NOMO-1 treated with dmso at 0.1 percent for 144 hours (cell line): ENCODE data around the gene TNRC6B.
A peak's percentile ranks its signal among the peaks of the same experiment; 100 is the strongest.
"Not testable (repeated sequence)": the region's sequence is repeated elsewhere in the genome, so short reads cannot be mapped to it uniquely, and the experiment has no call there.

ENCODE experiments used
- DNase-seq: peaks from one replicate; lab custom pipeline; 2025; ENCODE audit not compliant: unreplicated experiment; lab: John Stamatoyannopoulos, UW

TNRC6B gene

GRCh38 chr22:40212121-40212520, 34.4 kb downstream of the TNRC6B start:
- DNase-seq = no peak

DNA sequence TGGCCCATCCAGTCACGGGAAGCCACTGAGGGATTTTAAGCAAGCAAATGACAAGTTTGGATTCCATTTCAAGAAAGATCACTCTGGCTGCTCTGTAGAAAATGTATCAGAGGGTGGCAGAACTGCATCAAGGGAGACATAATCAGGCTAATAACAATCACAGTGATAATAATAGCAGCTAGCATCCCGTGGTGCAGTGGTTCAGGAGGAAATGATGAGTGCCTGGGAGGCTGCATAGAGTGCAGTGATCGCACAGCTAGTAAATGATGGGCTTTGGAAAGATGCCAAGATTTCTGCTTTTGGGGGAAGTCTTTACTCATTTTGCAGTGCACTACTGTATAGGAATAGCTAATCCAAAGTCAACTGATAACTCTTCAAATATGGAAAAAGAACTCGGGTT, 35.8 kb downstream of the TNRC6B start:
- no peak for DNase-seq

DNA sequence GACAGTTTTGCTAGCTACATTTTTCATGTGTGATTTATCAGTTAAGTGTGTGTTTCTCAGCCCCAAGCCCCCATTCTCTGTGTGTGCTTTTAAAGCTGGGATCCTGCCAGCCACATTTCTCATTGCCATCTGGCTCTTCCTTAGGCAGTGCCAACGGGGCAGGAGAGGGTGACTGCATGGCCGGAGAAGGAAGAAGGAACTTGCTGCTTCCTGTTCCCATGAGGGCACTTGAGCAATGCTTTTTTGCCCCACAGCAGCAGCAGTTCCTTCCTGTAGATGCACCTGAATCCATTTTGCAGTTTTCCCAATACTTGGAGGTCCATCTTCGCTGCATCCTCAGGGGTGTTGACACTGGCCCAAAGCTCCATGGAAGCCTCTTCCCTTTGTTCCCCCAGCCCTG, 37.5 kb downstream of the TNRC6B start:
- DNase-seq = peak; percentile 21

DNA sequence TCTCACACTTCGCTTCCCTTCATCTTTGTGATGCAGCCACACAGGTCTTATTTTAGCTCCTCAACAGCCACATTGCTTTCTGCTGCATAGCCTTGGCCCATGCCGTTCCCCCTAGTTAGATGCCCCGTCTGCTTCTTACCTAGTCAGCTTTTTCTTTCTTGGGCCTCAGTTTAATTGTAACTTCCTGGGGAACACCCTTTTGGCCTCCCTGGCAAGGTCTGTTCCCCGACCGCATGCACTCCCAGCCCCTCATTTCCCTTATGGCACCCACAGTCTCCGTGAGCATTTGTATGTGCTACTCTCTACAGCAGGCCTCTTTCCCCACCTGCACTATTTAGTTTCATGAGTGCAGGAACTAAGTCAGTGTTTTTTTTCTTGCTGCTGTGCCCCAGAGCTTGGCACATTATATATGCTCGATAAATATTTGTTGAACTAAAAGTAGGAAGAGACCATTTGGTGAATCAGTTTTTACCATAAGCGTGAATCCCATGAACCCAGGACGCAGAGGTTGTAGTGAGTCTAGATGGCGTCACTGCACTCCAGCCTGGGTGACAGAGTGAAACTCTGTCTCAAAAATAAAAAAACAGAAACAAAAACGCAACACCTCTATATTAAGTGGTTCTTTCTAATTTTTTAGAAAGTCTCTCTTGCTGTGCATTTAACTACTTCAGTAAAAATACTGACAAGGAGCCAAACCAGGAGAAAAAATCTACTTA, 38.5 kb downstream of the TNRC6B start:
- no peak for DNase-seq

DNA sequence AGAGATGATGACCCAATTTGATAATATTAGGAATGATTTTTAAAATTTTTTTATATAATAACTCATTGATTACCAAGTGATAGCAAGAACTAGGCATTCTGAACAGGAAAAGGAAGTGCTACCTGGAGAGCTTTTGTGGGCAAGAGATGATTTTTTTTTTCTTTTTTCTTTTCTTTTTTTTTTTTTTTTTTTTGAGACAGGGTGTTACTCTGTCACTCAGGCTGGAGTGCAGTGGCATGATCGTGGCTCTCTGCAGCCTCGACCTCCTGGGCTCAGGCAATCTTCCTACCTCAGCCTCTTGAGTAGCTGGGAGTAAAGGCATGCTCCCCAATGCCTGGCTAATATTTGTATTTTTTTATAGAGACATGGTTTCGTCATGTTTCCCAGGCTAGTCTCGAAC, 40.4 kb downstream of the TNRC6B start:
- no peak for DNase-seq

- DNase-seq = no peak
These were observed 41.1 kb downstream of the TNRC6B start for GRCh38 chr22:40218723-40219294.

- DNase-seq = no peak
These were observed 42.8 kb downstream of the TNRC6B start for GRCh38 chr22:40220316-40221054.

DNA sequence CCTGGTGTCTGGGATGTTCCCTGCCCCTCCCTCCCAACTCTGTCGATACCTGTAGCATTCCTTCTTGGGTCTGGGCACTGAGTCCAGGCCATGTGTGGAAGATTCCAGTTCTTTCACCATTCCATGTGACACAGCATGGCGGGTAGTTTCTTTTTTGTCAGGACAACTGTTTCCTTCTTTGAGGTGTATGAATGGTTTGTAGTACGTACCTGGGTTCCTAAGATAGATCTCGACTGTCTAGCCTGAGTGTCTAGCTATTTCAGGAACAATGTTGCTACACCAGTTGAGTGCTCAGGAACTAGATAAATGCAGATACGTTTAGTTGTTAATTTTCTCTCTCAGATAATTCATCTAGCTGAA, 43.3 kb downstream of the TNRC6B start:
- no peak for DNase-seq

- DNase-seq = not testable (repeated sequence)
These were observed 45.3 kb downstream of the TNRC6B start for GRCh38 chr22:40222979-40223378.

GRCh38 chr22:40224702-40225101, 47.0 kb downstream of the TNRC6B start:
- DNase-seq = no peak

DNA sequence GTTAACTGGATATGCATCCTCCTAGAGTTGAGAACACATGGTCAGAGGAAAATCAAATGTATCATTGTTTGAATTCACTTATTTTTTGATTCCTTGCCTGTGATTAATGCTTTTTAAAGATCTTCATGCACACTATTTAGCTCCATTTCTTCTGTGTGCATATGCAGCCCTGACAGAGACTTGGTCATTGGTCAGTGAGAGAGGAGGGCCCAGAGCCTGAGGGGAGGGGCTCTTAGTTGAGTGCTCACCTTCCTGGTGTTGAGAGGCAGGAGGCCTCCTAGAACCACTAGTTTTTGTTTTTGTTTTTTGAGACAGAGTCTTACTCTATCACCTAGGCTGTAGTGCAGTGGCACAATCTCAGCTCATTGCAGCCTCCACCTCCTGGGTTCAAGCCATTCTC, 48.9 kb downstream of the TNRC6B start:
- DNase-seq = no peak

- no peak for DNase-seq
These were observed 54.0 kb downstream of the TNRC6B start for GRCh38 chr22:40231618-40232313.

DNA sequence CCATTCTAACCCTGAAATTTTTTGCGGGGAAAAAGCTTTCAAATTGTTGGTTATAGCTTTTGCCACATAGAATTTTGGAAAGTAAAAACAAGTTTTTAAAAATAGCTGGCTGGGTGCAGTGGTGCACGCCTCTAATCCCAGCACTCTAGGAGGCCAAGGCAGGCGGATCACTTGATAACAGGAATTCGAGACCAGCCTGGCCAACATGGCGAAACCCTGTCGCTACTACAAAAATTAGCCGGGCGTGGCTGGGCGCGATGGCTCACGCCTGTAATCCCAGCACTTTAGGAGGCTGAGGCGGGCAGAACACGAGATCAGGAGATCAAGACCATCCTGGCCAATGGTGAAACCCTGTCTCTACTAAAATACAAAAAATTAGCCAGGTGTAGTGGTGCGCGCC, 54.9 kb downstream of the TNRC6B start:
- no peak for DNase-seq

GRCh38 chr22:40233886-40234285, 56.2 kb downstream of the TNRC6B start:
- no peak for DNase-seq

GRCh38 chr22:40234658-40235057, 56.9 kb downstream of the TNRC6B start:
- no peak for DNase-seq

DNA sequence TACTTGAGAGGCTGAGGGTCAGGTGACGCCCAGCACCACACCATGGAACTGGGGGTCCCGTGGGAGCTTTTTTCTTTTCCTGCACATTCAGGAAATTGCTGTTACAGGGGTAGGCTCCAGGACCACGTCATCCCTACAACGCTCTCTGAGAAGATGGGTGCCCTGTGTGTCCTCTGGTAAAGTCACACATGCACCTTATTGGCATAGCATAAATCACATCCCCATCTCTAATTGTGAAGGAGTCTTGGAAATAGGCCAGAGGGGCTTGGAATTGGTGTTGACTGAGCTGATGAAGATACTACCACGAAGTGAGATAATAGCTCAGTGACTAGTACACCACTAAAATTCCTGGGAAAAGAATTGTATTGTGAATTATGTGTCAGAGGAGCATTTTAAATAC, 57.6 kb downstream of the TNRC6B start:
- DNase-seq = no peak

DNA sequence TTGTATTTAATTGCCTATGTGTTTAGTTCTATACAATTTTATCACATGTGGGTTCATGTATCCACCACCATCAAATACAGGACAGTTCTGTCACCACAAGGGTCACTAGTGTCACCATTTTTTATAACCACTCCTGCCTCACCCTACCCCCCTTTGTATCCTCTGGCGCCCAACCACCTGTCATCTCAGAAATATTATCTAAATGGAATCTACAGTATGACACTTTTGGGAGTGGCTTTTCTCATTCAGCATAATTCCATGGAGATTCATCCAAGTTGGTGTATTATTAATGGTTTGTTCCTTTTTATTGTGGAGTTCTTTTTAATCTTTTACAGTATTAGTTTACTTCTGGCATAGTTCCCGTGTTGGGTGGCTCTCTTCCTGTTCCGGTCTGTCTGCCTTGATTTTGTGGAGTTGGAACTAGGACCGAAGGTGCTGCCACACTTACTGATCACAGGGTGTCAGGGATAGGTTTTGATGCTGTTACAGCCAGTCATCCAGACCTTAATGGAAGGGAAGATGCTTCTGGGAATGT, 58.5 kb downstream of the TNRC6B start:
- no peak for DNase-seq

- no peak for DNase-seq
These were observed 59.5 kb downstream of the TNRC6B start for GRCh38 chr22:40237241-40237640.

GRCh38 chr22:40237788-40238424, 60.2 kb downstream of the TNRC6B start:
- DNase-seq = no peak

DNA sequence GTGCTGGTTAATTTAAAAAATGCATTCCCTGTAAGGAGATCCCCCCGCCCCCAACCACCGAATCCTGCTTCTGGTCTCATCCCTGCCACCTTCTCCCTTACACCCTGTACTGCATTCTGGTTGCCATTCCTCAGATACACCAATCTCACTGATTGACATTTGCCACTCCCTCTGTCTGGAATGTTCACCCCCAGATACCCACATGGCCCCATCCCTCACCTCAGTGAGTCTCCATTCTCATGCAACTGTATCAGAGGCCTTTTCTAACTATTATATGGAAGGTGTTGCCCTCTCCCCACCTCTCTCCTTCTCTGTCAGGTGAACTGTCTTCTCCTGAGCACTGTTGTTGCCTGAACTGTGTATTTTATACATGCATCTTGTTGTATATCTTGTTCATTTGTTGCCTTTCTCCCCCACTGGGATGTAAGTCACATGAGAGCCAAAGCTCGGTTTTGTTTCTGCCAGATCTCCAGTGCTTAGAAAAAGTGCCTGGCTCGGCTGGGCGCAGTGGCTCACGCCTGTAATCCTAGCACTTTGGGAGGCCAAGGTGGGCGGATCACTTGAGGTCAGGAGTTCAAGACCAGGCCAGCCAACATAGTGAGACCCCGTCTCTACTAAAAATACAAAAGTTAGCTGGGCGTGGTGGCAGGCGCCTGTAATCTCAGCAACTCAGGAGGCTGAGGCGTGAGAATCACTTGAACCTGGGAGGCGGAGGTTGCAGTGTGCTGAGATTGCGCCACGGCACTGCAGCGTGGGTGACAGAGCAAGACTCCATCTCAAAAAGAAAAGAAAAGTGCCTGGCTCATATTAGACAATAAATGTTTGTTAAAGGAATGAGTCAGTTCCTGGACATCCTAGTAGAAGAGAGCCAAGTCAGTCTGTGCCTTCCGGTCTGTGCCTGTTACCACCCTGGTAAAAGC, 61.0 kb downstream of the TNRC6B start:
- no peak for DNase-seq
